Osteocyte (in vitro differentiated cells): Measurements from ENCODE around the gene IPO4. TPM values are rescaled to one million over a fixed set of nuclear protein-coding genes. Genes with fewer than 3 reads are reported as not detected.

Experiments used
- DNase-seq: peaks from one replicate; pipeline ENCODE4 v3.0.0; 2021; ENCODE audit warnings: mixed read lengths; ENCODE audit not compliant: unreplicated experiment; ENCODE audit errors: extremely low spot score
- H3K27ac Mint-ChIP-seq: one replicate; pipeline ENCODE4 v1.8.0; 2021; ENCODE audit warnings: mild to moderate bottlenecking, mixed read lengths; ENCODE audit not compliant: unreplicated experiment
- H3K27me3 Mint-ChIP-seq: one replicate; pipeline ENCODE4 v1.8.0; 2021; ENCODE audit warnings: mixed read lengths; ENCODE audit not compliant: unreplicated experiment
- H3K36me3 Mint-ChIP-seq: one replicate; pipeline ENCODE4 v1.8.0; 2021; ENCODE audit warnings: mixed read lengths; ENCODE audit not compliant: unreplicated experiment
- H3K4me1 Mint-ChIP-seq: one replicate; pipeline ENCODE4 v1.8.0; 2021; ENCODE audit warnings: mixed read lengths; ENCODE audit not compliant: unreplicated experiment
- H3K4me3 Mint-ChIP-seq: one replicate; pipeline ENCODE4 v1.8.0; 2021; ENCODE audit warnings: mild to moderate bottlenecking, moderate library complexity, mixed read lengths; ENCODE audit not compliant: unreplicated experiment
- H3K9me3 Mint-ChIP-seq: one replicate; pipeline ENCODE4 v1.8.0; 2021; ENCODE audit warnings: mixed read lengths; ENCODE audit not compliant: unreplicated experiment
- total RNA-seq: library from RNA; stranded (reverse); gene quantifications from 2 replicates; pipeline ENCODE4 v1.2.1, GENCODE V29; 2021
- TF ChIP-seq, protein P1 (sequence below): fragments of 200-600 bp; sonication (generic); IDR thresholded peaks from 2 replicates; pipeline ENCODE4 v1.5.0; 2021; ENCODE audit warnings: antibody characterized with exemption, mild to moderate bottlenecking, moderate library complexity

Gene IPO4
- total RNA-seq, 1 donor from 2014 or later = 36.5 TPM

DNA sequence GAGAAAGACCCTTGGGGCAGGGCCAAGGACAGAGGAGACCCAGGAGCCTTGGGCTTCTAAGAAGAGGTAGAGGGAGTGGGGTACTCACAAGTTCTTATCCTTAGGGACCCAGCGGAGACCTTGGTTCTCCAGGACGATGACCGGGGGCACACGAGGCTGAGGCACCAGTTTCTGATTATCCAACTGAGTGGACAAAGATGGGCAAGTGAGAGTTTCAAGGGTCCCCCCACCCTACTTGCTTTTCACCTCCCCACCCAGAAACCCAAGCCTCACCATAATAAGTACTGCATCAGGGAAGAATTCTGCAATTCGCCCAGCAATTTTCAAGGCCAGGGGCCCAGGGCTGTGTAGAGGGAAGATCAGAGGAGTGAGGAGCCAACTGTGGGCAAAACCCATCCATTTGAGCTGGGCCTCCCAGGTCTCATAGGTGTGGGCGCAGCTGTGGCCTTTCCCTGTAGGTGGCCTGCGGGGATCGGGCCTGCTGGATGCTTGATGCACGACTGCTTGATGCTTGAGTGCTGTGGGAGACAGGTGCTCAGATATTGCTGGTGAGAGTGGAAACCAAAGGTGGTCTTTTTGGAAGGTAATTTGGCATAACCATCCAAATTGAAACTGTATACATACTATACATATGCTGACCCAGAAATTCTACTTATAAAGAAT is 49.2 kb downstream of the IPO4 start:
- Mint-ChIP-seq H3K27me3 (no peaks in the 10 kb centered on the region), H3K9me3 (no peaks in the 10 kb centered on the region), H3K4me1 (peaks cover 34% of the 10 kb centered on the region), H3K4me3 (peak overlapping the region; percentile 42), H3K36me3 (peaks cover 21% of the 10 kb centered on the region), H3K27ac (peak overlapping the region; percentile 41)
- no peak for DNase-seq
- TF ChIP-seq, protein P1, sequence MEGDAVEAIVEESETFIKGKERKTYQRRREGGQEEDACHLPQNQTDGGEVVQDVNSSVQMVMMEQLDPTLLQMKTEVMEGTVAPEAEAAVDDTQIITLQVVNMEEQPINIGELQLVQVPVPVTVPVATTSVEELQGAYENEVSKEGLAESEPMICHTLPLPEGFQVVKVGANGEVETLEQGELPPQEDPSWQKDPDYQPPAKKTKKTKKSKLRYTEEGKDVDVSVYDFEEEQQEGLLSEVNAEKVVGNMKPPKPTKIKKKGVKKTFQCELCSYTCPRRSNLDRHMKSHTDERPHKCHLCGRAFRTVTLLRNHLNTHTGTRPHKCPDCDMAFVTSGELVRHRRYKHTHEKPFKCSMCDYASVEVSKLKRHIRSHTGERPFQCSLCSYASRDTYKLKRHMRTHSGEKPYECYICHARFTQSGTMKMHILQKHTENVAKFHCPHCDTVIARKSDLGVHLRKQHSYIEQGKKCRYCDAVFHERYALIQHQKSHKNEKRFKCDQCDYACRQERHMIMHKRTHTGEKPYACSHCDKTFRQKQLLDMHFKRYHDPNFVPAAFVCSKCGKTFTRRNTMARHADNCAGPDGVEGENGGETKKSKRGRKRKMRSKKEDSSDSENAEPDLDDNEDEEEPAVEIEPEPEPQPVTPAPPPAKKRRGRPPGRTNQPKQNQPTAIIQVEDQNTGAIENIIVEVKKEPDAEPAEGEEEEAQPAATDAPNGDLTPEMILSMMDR = no peak

DNA sequence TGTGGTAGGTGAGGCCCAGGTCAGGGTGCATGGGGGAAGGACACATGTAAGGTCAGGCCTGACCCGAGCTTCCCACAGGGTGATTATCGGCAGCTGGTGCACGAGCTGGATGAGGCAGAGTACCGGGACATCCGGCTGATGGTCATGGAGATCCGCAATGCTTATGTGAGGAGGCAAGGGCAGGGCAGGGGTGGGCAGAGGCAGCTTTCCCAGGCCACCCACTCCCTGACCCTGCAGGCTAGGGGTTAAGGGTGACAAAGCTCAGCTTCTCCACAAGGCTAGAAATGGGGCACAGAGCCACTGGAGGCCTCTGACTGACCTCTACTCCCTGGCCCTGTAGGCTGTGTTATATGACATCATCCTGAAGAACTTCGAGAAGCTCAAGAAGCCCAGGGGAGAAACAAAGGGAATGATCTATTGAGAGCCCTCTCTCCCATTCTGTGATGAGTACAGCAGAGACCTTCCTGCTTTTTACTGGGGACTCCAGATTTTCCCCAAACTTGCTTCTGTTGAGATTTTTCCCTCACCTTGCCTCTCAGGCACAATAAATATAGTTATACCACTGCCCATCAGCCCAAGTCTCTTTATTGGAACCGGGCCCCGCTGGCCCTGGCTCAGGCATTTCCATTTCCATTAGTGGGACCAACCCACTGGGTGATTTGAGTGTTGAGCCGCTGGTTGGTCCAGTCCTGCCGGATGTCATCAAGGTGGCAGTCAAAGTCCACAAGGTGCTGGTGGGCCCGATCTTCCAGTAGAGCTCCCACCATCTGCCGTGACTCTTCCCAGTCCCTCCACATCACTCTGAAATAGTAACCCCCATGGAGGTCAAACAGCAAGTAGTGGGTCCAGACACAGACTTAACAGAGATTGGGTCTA is 50.0 kb downstream of the IPO4 start:
- TF ChIP-seq, protein P1 = no peak
- no peak for DNase-seq
- H3K4me3 Mint-ChIP-seq = no peak overlapping the region
- H3K9me3 Mint-ChIP-seq = no peaks in the 10 kb centered on the region
- H3K27ac Mint-ChIP-seq = peak overlapping the region; percentile 41
- no peaks in the 10 kb centered on the region for H3K27me3 Mint-ChIP-seq
- H3K36me3 Mint-ChIP-seq = peaks cover 19% of the 10 kb centered on the region
- H3K4me1 Mint-ChIP-seq = peaks cover 34% of the 10 kb centered on the region

DNA sequence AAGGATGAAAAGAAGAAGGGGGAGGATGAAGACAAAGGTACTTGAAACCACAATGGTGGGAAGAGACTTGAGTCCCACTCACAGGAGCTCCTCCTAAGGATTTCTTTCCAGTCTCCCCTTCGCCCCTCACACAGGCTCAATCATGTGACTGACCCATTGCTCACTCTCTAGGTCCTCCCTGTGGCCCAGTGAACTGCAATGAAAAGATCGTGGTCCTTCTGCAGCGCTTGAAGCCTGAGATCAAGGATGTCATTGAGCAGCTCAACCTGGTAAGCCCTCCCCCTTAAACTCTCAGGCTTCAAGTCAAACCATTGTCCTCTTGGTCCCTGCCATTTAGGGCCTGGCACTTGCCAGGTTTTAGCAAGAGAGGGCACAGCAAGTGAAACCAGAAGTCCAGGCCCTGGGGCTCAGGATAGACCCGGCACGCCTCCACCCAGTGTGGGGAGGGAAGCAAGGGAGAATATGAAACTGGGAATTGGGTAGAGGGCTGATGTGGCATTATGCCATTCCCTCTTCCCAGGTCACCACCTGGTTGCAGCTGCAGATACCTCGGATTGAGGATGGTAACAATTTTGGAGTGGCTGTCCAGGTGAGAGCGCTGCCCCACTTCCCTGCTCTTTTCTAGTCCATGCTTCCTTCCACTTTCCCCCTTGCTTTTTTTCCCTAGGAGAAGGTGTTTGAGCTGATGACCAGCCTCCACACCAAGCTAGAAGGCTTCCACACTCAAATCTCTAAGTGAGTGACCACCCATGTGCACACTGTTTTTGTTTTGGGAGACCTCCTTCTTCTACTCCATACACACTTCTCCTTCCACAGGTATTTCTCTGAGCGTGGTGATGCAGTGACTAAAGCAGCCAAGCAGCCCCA is 50.9 kb downstream of the IPO4 start:
- Mint-ChIP-seq H3K27ac (peak overlapping the region; percentile 81), H3K9me3 (no peaks in the 10 kb centered on the region), H3K4me3 (peak overlapping the region; percentile 79), H3K27me3 (no peaks in the 10 kb centered on the region), H3K4me1 (peaks cover 33% of the 10 kb centered on the region), H3K36me3 (peaks cover 19% of the 10 kb centered on the region)
- DNase-seq = no peak
- TF ChIP-seq, protein P1 = no peak

DNA sequence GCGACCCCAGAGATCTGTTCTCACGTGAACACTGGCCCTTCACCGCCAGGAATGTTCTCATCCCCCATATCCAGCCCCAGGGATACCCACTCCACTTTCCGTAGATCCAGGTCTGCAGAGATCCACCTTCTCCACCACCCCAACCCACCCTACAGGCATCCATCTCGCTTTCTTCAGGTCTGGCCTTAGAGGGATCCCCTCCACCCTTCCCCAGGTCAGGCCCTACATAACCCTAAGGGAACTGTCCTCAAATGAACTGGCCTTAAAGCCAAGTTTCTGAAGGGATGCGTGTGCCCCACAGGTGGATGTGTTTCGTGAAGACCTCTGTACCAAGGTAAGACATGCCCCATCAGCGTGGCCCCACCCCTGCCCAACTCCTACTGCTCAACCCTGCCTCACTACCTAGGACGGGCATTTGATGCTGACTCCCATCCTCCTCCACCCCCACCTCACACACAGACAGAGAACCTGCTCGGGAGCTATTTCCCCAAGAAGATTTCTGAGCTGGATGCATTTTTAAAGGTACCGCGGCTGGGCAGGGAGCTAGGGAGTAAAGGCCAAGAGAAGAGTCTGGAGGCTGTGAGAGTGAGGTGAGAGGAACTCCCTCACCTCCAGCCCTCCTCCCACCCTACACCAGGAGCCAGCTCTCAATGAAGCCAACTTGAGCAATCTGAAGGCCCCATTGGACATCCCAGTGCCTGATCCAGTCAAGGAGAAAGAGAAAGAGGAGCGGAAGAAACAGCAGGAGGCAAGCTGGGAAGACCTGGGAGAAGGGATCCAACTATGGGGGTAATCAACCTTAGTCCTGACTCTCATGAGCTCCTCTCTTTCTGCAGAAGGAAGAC is 51.7 kb downstream of the IPO4 start:
- no peaks in the 10 kb centered on the region for H3K9me3 Mint-ChIP-seq
- DNase-seq = no peak
- H3K27ac Mint-ChIP-seq = peak overlapping the region; percentile 81
- no peaks in the 10 kb centered on the region for H3K27me3 Mint-ChIP-seq
- H3K4me1 Mint-ChIP-seq = peaks cover 29% of the 10 kb centered on the region
- peaks cover 19% of the 10 kb centered on the region for H3K36me3 Mint-ChIP-seq
- peak overlapping the region; percentile 79 for H3K4me3 Mint-ChIP-seq
- TF ChIP-seq, protein P1 = no peak
